ENCODE data around the gene PRDM10.
"Not testable (repeated sequence)": the region's sequence is repeated elsewhere in the genome, so short reads cannot be mapped to it uniquely, and the experiment has no call there.

The PRDM10 gene, protein sequence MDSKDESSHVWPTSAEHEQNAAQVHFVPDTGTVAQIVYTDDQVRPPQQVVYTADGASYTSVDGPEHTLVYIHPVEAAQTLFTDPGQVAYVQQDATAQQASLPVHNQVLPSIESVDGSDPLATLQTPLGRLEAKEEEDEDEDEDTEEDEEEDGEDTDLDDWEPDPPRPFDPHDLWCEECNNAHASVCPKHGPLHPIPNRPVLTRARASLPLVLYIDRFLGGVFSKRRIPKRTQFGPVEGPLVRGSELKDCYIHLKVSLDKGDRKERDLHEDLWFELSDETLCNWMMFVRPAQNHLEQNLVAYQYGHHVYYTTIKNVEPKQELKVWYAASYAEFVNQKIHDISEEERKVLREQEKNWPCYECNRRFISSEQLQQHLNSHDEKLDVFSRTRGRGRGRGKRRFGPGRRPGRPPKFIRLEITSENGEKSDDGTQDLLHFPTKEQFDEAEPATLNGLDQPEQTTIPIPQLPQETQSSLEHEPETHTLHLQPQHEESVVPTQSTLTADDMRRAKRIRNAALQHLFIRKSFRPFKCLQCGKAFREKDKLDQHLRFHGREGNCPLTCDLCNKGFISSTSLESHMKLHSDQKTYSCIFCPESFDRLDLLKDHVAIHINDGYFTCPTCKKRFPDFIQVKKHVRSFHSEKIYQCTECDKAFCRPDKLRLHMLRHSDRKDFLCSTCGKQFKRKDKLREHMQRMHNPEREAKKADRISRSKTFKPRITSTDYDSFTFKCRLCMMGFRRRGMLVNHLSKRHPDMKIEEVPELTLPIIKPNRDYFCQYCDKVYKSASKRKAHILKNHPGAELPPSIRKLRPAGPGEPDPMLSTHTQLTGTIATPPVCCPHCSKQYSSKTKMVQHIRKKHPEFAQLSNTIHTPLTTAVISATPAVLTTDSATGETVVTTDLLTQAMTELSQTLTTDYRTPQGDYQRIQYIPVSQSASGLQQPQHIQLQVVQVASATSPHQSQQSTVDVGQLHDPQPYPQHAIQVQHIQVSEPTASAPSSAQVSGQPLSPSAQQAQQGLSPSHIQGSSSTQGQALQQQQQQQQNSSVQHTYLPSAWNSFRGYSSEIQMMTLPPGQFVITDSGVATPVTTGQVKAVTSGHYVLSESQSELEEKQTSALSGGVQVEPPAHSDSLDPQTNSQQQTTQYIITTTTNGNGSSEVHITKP

DNA sequence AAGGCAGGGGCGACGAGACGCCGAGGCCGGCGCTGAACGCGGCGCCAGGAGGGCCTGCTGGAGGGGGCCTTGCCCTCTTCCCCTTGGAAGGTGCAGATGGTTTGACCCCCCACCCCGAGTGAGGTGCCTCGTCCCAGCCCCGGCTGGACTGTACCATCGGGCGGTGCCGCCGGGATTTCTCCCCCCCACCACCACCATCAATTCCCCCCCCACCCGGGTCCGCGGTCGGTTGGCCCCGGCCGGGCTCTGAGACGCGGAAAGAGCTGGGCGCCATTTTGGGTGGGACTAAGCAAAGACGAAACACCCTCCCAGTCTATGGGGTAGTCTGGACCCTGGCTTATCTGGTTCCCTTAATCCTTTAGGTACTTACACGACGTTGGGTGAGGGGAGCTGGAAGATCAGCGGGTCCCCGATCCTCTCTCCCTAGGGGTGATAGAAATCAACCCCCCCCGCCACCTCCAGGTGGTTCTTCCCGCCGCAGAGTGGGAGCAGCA is at the start of gene PRDM10:
Gene PRDM10 (minus strand): TSS at position 484 of the 494 bp plus-strand sequence. CDS start 41,871 bp downstream, outside the sequence.
- DNase-seq, result peak; percentile 92

DNA sequence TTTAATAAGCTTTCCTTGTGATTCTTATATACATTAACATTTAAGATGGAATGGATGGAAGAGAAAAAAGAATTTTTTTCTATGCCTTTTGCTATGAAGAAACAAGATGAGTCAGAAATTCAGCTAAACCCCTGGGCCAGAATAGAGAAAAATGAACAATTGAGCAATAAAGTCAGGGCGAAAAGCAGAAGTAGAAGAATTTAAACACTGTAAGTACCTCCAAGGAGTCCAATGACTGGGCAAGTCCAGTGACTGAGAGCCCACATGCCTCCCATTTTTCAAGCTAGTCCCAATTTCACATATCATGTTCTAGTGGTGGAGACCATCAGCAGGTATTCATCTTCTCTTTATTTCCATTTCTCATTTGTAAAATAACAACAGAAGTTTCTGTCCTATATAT is 48.4 kb upstream of the PRDM10 start:
- no peak for DNase-seq

DNA sequence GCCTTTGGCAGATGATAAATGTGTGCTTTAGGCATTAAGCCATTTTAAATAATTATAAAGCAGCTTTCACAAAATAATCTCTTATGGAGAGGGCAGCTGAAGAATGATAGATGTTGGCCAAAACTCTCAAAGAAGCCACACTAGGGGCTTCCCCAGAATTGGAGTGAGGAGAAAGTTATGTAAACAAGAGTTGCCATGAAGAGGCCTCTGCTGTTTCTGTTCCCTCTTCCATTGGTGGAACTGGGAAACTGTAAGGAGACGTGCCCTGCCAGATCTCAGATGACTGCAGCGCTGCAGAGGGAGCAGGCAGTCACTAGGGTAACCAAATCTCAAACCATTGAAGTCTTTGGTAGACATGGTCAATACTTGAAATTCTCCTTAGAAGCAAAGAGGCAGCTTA is 47.6 kb upstream of the PRDM10 start:
- no peak for DNase-seq

DNA sequence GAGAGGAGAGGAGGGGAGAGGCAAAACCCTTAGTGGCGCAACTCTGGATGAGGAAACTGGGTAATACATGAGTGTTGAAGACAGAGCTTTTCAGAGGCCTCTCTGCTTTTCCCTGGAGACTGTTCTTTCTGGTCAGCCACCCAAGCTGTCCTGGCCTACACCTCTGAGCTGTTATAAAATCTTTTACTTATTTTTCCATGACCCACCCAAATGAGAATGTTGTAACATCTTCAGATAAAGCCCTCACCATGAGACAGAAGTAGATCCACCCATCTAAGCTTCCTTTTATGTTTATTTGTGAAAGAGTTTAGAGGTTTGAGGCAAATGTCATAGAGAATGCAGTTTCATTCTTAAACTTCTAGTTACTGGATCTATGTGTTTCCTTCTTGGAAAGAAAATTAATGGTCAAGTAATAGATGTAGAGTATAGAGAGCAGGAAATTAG is 46.7 kb upstream of the PRDM10 start:
- no peak for DNase-seq

DNA sequence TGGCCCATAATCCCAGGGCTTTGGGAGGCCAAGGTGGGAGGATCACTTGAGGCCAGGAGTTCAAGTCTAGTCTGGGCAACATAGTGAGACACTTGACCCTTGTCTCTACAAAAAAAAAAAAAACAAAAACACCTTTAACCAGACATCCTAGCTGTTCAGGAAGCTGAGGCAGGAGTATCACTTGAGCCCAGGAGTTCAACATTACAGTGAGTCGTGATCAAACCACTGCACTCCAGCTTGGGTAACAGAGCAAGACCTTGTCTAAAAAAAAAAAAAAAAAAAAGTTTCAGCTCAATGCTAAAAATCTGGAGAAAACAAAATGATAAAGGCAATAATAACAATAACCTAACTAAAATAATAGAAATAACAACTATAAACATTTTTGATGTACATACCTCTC is 44.5 kb upstream of the PRDM10 start:
- DNase-seq, result no peak

DNA sequence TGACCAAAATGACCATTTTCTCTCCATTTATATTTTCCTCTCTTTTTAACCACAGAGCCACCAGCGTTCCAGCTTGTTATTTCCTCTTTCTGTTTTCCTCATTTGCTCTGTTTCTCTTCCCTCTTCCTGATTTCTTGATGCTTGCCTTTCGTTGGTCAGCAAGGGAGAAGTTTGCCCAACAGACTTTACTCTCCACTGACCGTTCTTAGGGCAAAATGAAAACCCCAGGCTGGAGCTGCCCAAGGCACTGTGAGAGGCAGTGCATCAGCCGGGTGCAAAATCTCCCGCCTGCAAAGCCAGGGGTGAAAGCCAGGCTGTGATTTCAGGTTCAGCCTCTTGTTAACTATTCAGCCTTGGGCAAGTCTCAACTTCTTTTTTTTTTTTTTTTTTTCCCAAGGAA is 40.9 kb upstream of the PRDM10 start:
- no peak for DNase-seq

DNA sequence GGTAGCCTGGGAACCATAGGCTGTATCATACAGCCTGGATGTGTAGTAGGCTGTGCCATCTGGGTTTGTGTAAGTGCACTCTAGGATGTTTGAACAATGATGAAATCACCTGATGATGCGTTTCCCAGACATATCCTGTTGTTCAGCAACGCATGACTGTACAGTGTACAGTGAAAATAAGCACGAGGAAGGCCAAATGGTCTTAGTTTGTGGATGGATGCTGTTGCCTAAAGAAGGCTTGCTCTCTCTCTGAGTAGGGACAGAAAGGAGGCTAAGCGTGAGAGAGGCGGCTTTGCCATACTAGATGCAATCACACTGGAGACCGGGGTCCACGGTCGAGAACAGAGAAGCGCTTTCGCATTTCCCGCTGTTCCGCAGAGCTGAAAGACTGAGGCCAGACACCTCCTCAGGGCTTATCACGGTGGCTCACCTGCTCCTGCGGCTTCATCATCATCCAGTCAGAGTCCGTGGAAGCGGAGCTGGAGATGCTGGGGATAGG is 39.5 kb upstream of the PRDM10 start:
- peak; percentile 70 for DNase-seq

DNA sequence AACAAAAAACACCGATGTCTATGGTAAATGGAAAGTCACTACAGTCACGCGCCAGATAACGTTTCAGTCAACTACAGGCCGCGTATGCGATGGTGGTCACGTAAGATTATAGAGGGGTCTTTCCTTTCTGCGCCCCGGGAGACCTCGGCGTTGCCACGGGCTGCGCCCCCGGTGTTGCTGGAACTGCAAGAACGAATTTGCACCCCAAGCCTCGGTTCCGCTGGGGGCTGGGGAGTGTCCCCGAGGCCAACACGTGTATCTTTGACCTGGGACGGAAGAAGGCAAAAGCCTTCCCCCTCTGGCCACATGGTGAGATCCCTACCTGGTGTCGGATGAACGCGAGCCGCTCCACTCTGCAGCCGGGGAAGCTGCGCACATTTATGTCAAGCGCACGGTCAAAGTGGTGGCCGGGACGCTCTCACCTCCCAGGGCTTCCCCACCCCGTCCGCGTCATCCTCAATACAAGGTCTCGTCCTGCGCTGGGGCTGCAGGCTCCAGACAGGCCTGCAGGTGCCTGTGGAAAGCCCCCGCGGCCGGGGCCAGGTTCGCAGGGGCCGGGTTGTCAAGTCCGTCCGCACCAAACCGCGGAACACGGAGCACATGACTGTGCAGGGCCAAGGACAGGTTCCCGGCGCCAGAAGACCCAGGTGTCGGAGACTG is 37.8 kb upstream of the PRDM10 start:
- no peak for DNase-seq

DNA sequence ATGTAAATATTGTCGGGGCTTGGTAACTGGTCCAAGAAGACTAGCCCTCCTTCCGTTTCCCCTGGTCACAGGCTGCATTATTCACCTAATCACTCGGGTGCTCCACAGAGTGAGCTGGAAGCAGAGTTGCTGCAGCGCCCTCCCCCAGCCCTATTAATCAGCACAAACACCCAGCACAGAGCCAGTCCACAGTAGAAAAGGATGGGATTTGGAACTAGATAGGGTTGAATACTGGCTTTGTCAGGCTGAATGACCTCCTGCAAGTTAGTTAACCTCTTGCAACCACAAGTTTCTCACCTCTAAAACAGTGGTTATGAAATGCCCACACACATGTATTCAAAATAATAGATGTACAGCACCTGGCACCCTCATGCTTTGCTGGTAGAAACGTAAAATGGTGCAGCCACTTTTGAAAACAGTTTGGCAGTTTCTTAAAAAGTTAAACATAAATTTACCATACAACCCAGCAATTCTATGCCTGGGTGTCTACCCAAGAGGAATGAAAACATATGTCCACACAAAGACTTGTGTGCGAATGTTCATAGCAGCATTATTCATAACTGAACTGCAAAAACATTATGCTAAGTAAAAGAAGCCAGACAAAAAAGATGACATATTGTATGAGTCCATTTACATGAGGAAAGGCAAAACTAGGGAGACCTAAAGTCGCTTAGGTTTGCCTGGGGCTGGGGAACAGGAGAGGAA is 35.4 kb upstream of the PRDM10 start:
- no peak for DNase-seq

DNA sequence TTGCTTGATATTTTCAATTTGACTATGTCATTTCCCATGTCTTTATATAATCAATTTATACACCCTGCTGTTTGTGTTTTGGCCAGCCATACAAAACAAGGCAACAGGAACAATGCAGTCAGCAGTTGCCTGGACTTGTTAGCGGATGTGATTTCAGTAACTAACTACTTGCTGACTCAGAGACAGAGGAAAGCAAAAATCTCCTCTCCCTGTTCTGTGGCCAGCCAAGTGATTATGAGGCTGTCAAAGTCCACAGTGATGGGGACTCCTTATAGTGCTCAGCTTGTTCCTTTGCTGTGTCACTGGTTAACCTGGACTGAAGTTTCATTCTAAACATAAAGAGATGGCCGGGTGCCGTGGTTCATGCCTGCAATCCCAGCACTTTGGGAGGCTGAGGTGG is 34.4 kb upstream of the PRDM10 start:
- DNase-seq, result no peak

DNA sequence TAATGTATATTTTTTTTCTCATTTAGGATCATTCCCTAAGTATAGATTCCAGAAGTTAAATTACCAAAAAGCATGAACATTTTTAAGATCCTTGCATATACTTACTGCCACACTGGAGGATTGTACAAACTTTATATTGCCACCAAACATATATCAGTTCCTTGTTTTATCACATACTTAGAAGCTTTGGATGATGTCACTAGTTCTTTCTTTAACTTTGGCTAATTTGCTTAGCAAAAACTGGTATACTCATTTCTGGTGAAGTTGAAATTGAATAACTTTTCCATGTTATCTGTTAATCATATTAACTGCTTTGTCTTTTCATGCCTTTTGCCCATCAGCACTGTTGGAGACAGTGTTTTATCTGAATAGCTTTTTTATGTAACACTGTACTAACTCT is 31.6 kb upstream of the PRDM10 start:
- no peak for DNase-seq

DNA sequence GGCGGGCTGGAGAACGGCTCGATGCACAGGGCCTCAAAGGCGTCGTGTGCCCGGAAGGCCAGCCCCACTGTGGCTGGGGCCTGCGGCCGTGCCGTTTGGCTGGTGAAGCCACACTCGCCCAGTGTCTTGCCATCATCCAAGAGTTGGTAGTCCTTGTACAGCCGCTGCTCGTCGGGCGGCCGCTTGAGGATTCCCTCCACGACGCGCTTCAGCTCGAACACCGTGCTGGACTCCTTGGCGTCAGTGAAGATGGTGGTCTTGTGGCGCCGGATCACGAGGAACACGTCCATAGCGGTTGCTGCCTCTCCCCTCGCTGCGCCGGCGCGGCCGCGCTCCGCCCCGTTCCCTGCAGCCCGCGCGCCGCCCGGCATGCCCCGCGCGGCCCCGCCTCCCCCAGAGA is 30.3 kb upstream of the PRDM10 start:
- DNase-seq, result no peak

DNA sequence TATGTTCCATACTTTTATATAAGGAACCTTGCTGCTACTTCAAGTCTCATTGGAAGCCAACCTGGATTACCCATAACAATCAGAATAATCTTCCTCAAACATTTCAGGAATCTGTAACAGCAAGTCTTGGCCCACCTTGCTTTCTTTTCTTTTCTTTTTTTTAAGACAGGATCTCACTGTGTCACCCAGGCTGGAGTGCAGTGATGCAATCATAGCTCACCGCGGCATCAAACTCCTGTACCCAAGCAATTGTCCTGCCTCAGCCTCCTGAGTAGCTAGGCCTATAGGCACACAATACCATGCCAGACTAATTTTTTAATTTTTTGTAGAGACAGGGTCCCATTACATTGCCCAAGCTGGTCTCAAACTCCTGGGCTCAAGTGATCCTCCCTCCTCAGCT is 29.3 kb upstream of the PRDM10 start:
- no peak for DNase-seq

DNA sequence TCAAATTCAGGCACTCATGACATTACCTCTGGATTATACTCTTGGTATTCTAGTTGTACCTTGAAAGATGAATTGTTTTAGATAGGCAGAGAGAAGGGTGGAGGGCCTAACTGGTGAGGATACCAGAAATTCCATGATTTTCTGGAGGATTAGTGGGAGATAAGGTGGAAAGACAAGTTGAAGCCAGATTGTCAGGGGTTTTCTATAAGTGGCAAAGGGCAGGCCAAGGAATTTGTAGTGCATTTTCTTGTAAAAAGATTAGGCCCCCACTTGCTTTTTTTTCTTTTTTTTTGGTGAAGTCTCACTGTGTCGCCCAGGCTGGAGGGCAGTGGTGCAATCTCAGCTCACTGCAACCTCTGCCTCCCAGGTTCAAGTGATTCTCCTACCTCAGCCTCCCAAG is 28.4 kb upstream of the PRDM10 start:
- no peak for DNase-seq

DNA sequence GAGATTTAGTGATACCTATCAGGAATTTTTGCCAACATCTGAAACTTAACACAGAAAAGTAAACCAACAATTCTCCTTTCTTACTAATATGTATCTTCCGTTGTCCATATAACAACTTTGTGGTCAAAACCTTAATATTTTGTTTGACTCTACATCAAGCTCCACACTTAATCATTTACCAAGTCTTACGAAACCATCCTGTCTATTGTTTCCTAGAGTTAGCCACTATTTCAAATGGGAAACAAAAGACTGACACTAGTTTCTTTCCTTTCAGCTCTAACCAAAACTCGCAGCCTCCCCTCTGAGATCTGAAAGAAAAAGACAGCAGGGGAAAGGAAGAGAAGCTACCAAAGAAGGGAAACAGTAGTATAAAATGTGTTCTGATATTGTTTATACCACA is 26.5 kb upstream of the PRDM10 start:
- no peak for DNase-seq

DNA sequence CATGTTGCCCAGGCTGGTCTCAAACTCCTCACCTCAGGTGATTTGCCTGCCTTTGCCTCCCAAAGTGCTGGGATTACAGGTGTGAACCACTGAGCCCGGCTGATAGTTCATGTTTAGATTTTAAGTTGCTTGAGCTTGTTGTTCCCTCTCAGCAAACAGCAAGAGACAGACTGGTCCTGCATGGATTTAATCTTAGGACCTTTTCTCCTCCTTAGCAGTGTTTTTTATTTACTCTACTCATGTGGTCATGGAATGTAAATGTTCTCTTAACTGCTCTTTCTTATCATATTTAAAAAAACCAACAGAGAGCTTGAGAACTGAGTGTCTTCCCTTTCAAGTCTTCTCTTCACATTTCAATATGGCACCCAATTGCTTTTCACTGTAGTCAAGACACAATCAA is 22.7 kb upstream of the PRDM10 start:
- no peak for DNase-seq

DNA sequence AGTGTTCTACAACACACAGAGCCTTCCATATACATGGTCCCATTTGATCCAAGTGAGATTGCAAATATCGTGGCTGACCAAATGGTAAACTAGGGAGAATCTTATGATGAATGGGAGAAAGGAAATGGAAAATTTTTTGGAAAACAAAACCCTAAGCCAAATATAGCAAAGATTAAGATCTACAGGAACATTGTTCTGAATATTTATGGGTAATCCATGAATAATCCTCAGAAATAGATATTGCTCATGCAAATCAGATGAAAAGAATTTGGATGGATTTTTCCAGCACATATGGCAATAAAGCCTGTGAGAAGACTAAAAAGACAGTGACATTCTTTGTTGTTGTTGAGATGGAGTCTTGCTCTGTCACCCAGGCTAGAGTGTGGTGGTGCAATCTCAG is 21.7 kb upstream of the PRDM10 start:
- no peak for DNase-seq

DNA sequence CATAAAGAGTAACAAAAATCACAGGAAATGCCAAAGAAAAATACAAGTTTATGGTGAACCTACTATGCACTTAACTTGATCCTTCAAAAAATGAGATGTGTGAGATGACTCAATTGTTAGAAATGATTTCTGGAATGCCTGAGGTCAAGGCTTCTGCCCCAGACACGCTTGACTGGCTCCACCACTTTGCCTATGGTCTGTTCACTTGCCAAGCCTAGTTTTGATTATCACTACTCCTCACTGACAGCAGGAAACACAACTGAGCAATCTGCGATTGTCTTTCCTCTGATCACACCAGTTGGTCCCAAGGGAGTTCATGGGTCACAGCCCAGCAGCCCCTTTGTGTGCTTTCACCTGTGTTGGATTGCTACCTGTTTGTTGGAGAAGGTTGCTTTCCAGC is 20.6 kb upstream of the PRDM10 start:
- no peak for DNase-seq

DNA sequence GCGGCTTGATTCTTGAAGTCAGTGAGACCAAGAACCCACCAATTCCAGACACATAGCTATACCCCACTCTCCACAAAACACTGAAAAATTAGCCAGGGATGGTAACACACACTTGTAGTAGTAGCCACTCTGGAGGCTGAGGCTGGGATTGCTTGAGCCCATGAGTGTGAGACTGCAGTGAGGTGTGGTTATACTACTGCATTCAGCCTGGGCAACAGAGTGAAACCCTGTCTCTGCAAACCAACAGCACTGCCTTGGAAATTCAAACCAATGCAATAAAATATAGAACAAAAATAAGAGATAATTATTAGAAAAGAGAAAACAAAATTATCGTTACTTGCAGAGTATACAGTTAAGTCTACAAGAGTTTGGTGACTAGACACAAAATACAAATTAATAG is 20.2 kb upstream of the PRDM10 start:
- DNase-seq, result no peak

DNA sequence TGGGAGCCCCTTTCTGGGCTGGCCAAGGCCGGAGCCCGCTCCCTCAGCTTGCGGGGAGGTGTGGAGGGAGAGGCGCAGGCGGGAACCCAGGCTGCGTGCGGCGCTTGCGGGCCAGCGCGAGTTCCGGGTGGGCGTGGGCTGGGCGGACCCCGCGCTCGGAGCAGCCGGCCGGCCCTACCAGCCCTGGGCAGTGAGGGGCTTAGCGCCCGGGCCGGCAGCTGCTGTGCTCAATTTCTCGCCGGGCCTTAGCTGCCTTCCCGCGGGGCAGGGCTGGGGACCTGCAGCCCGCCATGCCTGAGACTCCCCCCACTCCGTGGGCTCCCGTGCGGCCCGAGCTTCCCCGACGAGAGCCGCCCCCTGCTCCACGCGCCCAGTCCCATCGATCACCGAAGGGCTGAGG is 19.0 kb upstream of the PRDM10 start:
- DNase-seq, result not testable (repeated sequence)

DNA sequence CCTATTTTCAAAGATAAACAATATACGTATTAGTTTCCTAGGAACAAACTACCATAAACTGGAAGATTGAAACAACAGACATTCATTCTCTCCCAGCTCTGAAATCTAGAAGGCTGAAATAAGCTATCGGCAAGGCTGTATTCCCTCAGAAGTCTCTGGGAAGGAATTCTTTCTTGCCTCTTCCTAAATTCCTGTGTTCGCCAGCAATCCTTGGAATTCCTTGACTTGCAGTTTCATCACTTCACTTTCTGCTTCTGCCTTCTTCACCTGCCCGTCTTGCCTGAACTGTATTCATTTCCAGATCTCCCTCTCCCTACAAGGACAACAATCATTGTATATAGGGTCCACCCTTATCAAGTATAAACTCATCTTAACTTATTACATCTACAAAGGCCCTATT is 17.7 kb upstream of the PRDM10 start:
- no peak for DNase-seq

DNA sequence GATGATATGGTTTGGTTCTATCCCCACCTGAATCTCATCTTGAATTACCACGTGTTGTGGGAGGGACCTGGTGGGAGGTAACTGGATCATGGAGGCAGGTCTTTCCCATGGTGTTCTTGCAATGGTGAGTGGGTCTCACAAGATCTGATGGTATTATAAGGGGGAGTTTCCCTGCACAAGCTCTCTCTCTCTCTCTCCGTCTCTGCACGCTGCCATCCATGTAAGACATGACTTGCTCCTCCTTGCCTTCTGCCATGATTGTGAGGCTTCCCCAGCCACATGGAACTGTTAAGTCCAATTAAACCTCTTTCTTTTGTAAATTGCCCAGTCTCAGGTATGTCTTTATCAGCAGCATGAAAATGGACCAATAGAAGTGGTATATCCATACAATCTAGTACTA is 13.2 kb upstream of the PRDM10 start:
- DNase-seq, result not testable (repeated sequence)
